Measurements from ENCODE around the gene ECHDC3. TPM values are rescaled to one million over a fixed set of nuclear protein-coding genes. Genes with fewer than 3 reads are reported as not detected.

Gene ECHDC3
- polyA plus RNA-seq, 1 of the 3 experiments (the other 2 are of a cell fraction), result 13.5 TPM

DNA sequence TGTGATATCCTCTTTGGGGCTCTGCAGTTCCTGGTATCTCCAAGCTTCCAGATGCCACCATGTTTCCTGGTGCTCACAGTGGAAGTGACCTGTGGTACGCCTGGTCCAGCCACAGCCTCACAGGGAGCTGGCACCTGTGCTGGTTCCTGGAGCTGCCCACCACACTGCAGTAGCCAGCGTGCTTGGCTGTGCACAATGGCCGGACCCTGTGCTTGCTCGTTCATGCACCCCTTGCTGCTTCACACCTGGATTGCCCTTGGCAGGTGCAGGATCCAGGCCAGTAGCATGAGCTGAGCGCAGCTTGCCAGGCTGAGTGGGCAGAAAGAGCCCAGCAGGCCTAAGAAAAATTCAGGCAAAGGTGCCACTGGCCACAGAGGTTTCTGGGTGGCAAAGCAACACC lies 11.4 kb upstream of the ECHDC3 start:
- Histone ChIP-seq H3K4me3 (ENCODE audit: low read depth in 2 of 2, low read length in 1 of 2) (no peak overlapping the region), H3K27ac (ENCODE audit: low read depth in 2 of 2, low read length in 1 of 2) (no peak overlapping the region), H3F3A (replicated peaks; ENCODE audit: insufficient read depth) (no peaks in the 10 kb centered on the region), H2AFZ (ENCODE audit: low read depth) (no peak overlapping the region), H3K36me3 (replicated peaks in 1 of 2; ENCODE audit: control insufficient read depth in 1 of 2, insufficient read depth in 2 of 2, low read length in 1 of 2) (no peaks in the 10 kb centered on the region), H3K4me1 (ENCODE audit: control insufficient read depth in 1 of 2, insufficient read depth in 2 of 2, low read depth in 1 of 2, low read length in 1 of 2) (no peaks in the 10 kb centered on the region; a peak in 1 of 4 replicates), H3K4me2 (no peak overlapping the region), H3K9ac (no peak overlapping the region), H3K79me2 (ENCODE audit: insufficient read depth) (no peaks in the 10 kb centered on the region), H4K20me1 (ENCODE audit: insufficient read depth) (no peaks in the 10 kb centered on the region), H3K9me2 (no peaks in the 10 kb centered on the region), H3K9me3 (no peaks in the 10 kb centered on the region), H3K27me3 (ENCODE audit: insufficient read depth) (no peaks in the 10 kb centered on the region)
- no peak for DNase-seq
- no peak for TF ChIP-seq FOSL2 (IDR thresholded peaks at IDR 0.05; ENCODE audit: borderline replicate concordance, low read depth)
- TF ChIP-seq CHD2 (IDR thresholded peaks at IDR 0.05; ENCODE audit: low read length, partially characterized antibody), result no peak
- no peak for TF ChIP-seq SMC3 (IDR thresholded peaks at IDR 0.05; ENCODE audit: low read depth, low read length)
- TF ChIP-seq IRF3 (IDR thresholded peaks at IDR 0.05; ENCODE audit: low read depth, low read length), result no peak
- TF ChIP-seq EP300 (IDR thresholded peaks at IDR 0.05; ENCODE audit: borderline replicate concordance in 1 of 2, low read depth in 1 of 2, low read length in 1 of 2), result no peak
- no peak for TF ChIP-seq RCOR1 (IDR thresholded peaks at IDR 0.05; ENCODE audit: low read length)
- TF ChIP-seq, protein P1, sequence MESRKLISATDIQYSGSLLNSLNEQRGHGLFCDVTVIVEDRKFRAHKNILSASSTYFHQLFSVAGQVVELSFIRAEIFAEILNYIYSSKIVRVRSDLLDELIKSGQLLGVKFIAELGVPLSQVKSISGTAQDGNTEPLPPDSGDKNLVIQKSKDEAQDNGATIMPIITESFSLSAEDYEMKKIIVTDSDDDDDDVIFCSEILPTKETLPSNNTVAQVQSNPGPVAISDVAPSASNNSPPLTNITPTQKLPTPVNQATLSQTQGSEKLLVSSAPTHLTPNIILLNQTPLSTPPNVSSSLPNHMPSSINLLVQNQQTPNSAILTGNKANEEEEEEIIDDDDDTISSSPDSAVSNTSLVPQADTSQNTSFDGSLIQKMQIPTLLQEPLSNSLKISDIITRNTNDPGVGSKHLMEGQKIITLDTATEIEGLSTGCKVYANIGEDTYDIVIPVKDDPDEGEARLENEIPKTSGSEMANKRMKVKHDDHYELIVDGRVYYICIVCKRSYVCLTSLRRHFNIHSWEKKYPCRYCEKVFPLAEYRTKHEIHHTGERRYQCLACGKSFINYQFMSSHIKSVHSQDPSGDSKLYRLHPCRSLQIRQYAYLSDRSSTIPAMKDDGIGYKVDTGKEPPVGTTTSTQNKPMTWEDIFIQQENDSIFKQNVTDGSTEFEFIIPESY (IDR thresholded peaks at IDR 0.05; ENCODE audit: borderline replicate concordance, low read depth), result no peak
- TF ChIP-seq MEF2A (IDR thresholded peaks at IDR 0.05; ENCODE audit: borderline replicate concordance, low read depth), result no peak
- no peak for TF ChIP-seq TEAD4 (IDR thresholded peaks at IDR 0.05; ENCODE audit: borderline replicate concordance, insufficient read depth)
- TF ChIP-seq, protein P2, sequence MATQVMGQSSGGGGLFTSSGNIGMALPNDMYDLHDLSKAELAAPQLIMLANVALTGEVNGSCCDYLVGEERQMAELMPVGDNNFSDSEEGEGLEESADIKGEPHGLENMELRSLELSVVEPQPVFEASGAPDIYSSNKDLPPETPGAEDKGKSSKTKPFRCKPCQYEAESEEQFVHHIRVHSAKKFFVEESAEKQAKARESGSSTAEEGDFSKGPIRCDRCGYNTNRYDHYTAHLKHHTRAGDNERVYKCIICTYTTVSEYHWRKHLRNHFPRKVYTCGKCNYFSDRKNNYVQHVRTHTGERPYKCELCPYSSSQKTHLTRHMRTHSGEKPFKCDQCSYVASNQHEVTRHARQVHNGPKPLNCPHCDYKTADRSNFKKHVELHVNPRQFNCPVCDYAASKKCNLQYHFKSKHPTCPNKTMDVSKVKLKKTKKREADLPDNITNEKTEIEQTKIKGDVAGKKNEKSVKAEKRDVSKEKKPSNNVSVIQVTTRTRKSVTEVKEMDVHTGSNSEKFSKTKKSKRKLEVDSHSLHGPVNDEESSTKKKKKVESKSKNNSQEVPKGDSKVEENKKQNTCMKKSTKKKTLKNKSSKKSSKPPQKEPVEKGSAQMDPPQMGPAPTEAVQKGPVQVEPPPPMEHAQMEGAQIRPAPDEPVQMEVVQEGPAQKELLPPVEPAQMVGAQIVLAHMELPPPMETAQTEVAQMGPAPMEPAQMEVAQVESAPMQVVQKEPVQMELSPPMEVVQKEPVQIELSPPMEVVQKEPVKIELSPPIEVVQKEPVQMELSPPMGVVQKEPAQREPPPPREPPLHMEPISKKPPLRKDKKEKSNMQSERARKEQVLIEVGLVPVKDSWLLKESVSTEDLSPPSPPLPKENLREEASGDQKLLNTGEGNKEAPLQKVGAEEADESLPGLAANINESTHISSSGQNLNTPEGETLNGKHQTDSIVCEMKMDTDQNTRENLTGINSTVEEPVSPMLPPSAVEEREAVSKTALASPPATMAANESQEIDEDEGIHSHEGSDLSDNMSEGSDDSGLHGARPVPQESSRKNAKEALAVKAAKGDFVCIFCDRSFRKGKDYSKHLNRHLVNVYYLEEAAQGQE (IDR thresholded peaks at IDR 0.05; ENCODE audit: low read depth, low read length), result no peak
- no peak for TF ChIP-seq RAD21 (IDR thresholded peaks at IDR 0.05; ENCODE audit: low read length)
- TF ChIP-seq EZH2phosphoT487 (IDR thresholded peaks at IDR 0.05; ENCODE audit: borderline replicate concordance, low read depth), result no peak
- TF ChIP-seq, protein P3, sequence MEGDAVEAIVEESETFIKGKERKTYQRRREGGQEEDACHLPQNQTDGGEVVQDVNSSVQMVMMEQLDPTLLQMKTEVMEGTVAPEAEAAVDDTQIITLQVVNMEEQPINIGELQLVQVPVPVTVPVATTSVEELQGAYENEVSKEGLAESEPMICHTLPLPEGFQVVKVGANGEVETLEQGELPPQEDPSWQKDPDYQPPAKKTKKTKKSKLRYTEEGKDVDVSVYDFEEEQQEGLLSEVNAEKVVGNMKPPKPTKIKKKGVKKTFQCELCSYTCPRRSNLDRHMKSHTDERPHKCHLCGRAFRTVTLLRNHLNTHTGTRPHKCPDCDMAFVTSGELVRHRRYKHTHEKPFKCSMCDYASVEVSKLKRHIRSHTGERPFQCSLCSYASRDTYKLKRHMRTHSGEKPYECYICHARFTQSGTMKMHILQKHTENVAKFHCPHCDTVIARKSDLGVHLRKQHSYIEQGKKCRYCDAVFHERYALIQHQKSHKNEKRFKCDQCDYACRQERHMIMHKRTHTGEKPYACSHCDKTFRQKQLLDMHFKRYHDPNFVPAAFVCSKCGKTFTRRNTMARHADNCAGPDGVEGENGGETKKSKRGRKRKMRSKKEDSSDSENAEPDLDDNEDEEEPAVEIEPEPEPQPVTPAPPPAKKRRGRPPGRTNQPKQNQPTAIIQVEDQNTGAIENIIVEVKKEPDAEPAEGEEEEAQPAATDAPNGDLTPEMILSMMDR (IDR thresholded peaks at IDR 0.05), result no peak
- TF ChIP-seq RFX5 (IDR thresholded peaks at IDR 0.05; ENCODE audit: low read length), result no peak
- TF ChIP-seq MAX (IDR thresholded peaks at IDR 0.05; ENCODE audit: low read depth), result no peak
- no peak for TF ChIP-seq FOXM1 (IDR thresholded peaks at IDR 0.05; ENCODE audit: low read depth)
- TF ChIP-seq, protein P4, sequence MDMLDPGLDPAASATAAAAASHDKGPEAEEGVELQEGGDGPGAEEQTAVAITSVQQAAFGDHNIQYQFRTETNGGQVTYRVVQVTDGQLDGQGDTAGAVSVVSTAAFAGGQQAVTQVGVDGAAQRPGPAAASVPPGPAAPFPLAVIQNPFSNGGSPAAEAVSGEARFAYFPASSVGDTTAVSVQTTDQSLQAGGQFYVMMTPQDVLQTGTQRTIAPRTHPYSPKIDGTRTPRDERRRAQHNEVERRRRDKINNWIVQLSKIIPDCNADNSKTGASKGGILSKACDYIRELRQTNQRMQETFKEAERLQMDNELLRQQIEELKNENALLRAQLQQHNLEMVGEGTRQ (IDR thresholded peaks at IDR 0.05; ENCODE audit: borderline replicate concordance, low read depth, low read length), result no peak
- TF ChIP-seq TCF12 (IDR thresholded peaks at IDR 0.05), result no peak
- TF ChIP-seq RXRA (IDR thresholded peaks at IDR 0.05; ENCODE audit: borderline replicate concordance, low read depth), result no peak
- TF ChIP-seq, protein P5, sequence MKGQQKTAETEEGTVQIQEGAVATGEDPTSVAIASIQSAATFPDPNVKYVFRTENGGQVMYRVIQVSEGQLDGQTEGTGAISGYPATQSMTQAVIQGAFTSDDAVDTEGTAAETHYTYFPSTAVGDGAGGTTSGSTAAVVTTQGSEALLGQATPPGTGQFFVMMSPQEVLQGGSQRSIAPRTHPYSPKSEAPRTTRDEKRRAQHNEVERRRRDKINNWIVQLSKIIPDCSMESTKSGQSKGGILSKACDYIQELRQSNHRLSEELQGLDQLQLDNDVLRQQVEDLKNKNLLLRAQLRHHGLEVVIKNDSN (IDR thresholded peaks at IDR 0.05; ENCODE audit: borderline replicate concordance, low read depth), result no peak
- POLR2A ChIA-PET, result interaction anchor here (0.6 kb wide), 1 partner anchor 252 kb away, joined by 3 read pairs; no protein-coding TSS in a partner anchor
- CTCF ChIA-PET, result interaction anchor here (1.2 to 1.7 kb wide), 2 partner anchors 52 to 215 kb away, joined by 3 to 7 read pairs; no protein-coding TSS in a partner anchor
- WGBS (ENCODE audit: low lambda C conversion rate), result 100% methylated on average over 1 of the region's 5 CpGs

Data from SK-N-SH (cell line).